Smooth muscle cell of the brain vasculature (primary cell): ENCODE results near the gene SFT2D1.
"Not testable (repeated sequence)": the region's sequence is repeated elsewhere in the genome, so short reads cannot be mapped to it uniquely, and the experiment has no call there.

ENCODE experiments used
- DNase-seq: peaks from one replicate; pipeline ENCODE4 v3.0.0-alpha.2; 2012; ENCODE audit warnings: low read depth, low spot score

Gene SFT2D1

DNA sequence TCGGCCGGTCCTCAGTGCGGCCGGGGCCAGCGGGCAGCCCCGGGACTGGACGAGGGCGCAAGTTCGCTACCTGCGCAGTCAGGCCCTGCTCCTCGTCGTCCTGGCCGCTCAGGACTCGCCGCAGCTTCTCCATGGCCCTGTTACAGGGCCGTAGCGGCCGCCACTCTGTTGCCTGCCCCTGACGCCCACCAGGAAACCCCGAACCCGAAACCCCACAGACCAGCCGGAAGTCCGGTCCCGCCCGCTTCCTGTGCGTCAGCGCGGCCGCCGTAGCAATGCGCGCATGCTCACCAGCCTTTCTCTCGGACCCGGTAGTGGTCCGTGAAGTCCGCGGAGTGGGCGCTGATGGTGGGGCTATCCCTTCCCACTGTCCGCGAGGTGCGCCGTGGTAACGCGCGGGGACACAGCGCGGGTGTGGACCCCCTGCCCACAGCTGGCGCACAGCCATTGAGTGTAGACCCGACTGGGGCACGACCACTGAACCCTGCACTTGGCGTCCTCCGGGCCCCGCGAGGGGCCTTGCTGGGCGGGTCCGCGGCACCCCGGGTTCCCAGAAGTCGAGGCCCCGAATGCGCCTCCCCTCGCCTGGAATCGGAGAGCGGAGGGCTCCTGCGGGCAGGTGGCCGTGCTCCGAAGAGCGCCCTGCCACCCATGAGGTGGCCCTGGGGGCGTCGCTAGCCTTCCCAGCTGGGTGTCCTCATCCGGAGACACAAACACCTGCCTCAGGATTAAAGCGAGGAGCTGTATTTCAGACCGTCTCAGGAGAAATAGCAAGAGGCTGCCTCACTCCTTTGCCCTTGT is at the start of gene SFT2D1:
TSS of gene SFT2D1 (minus strand) at position 197 of the 801 bp plus-strand sequence. CDS start at position 133, 64 bp downstream.
- peak; percentile 37 for DNase-seq

DNA sequence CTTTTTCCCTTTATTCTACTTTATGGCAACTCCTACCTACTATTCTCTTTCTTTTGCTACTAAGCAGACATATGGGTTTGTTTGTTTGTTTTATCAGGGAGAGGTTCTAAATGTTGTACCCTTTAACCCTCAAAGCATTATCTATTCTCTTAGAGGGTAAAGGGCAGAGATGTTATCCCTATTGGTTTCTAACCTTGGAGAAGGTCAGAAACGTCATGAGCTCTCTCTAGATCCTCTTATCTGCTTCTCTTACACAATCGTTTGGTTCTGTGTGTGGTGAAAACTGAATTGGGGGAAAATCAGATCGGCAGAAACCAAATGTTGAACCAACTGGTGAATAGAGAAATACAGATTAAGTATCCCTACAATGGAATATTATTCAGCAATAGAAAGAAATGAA is 46.8 kb upstream of the SFT2D1 start:
- DNase-seq: no peak

GRCh38 chr6:166388290-166389004 is 46.1 kb upstream of the SFT2D1 start:
- no peak for DNase-seq

DNA sequence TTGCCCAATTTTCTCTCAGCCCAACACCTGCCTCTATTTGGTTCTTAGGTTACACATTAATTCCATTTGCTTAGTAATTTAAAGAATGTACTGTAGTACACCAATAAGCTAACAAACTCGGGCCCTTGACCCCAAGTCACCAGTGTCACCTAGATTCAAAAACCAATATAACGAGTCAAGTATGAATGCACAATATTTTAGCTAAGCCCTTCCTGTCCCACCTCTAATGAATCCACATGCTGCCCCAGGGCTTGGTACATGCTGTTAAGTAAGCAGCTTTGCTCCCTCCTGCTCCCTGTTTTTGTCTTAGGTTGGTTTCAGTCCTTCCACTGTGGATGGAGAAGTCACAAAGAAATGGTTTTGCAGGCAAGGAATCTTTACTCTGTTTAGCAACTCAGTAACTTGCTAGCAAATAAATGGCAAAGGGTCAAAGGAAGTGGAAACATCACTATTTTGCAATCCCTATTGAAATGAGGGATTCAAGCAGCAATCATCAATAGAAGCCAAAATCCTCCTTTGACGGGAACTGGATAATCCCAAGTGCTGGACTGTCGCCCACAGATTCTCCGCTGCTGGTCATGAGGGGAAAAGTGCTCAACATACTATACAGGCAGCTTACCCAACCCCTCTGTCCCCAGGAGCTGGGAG is 45.4 kb upstream of the SFT2D1 start:
- DNase-seq: no peak

GRCh38 chr6:166387098-166387497 is 44.8 kb upstream of the SFT2D1 start:
- not testable (repeated sequence) for DNase-seq

GRCh38 chr6:166386111-166386510 is 43.8 kb upstream of the SFT2D1 start:
- DNase-seq: no peak

- not testable (repeated sequence) for DNase-seq
Measured at GRCh38 chr6:166383802-166384363, 41.5 kb upstream of the SFT2D1 start.

DNA sequence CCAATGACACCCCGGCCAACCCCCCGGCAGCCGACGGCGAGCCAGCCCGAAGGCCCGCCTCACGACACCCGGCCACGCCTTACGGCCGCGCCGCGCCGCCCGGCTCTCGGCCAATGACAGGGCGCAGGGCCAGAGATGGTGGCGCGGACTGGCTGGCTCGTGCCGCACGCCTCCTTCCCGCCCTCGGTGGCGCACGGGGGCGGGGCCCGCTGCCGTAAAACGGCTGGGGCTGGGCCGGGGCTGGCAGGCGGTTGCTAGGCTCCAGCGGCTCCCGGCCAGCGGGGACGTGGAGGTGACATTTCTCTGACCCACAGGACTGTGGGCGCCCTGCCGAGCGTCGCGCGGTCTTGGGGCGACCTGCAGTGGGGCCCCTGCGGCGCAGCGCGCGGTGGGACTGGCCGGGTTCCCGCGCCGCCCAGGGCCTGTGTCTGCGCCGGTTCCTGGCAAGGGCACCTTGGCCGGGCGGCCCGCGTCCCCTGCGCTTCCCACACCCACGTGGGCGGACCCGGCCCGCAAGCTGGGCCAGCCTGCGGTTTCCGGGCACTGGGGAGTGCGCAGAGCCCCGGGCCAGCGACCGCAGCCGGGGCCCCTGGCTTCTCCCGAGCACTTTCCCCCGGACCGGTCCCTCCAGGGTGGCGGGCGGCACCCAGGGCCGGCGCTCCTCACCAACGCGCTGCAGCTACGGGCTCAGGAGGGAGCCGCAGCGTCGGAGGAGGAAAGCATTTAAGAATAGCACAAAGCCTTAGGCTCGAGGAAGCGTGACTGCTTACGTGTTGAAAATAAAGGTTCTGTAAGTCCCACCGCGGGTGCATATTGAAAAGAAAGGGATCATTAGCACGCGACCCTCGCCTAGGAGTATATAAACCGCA is 40.8 kb upstream of the SFT2D1 start, which contains the start of gene MPC1:
TSS of gene MPC1 (minus strand) at position 8 of the 869 bp plus-strand sequence. CDS start 64 bp downstream, outside the sequence.
- DNase-seq: peak; percentile 82

GRCh38 chr6:166382500-166382932 is 40.2 kb upstream of the SFT2D1 start:
- no peak for DNase-seq

DNA sequence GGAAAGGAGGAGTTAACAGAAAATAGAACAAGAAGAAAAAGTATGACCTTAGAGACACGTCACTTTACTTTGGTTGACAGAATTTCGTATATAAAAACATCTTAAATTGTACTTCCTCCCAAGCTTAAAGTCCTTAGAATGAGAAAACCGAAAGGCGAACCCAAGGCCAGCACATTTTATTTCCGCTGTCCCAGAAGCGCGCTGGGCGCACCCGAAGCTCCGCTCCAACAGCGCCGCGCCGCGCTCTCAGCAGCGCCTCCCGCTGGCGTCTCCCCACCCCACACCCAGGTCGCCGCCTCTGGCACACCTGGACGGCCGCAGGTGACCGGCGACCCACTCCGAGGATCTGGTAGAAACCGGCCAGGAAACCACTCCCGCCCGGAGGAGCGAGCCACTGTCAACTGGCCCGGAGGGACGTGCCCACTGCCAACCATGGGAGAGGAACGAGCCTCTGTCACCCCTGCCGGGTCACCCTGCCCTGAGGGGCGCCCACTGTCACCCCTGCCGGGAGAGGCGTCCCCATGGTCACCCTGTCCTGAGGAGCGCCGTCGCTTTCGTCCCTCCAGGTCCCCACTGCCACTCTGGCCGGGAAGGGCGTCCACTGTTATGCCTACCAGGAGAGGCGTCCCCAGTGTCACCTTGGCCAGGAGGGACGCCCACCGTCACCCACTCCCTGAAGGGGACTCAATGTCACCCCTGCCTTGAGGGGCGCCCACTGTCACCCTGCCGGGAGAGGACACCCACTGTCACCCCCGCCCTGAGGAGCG is 39.6 kb upstream of the SFT2D1 start:
- no peak for DNase-seq

GRCh38 chr6:166381381-166381732 is 39.0 kb upstream of the SFT2D1 start:
- DNase-seq: no peak

GRCh38 chr6:166379800-166380199 is 37.5 kb upstream of the SFT2D1 start:
- no peak for DNase-seq

GRCh38 chr6:166379103-166379586 is 36.8 kb upstream of the SFT2D1 start:
- no peak for DNase-seq

DNA sequence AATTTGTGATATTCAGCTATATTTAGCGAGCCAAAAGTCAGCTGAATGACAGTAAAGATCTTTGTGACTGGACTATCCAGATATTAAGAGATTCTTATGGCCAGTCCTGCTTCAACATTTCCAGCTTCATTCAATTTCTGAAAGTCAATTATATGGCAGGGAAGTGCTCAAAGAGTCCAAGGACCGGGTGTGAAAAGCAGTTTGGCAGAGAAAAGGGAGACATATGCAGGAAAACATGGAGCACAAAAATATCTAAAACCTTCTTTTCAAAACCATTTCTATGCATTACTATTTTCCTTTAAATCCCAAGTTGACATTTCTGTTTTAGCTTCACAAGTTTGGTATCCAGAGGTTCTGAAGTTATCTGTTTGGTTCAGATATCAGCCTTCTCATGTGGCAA is 35.4 kb upstream of the SFT2D1 start:
- no peak for DNase-seq

GRCh38 chr6:166375013-166375412 is 32.7 kb upstream of the SFT2D1 start:
- no peak for DNase-seq

DNA sequence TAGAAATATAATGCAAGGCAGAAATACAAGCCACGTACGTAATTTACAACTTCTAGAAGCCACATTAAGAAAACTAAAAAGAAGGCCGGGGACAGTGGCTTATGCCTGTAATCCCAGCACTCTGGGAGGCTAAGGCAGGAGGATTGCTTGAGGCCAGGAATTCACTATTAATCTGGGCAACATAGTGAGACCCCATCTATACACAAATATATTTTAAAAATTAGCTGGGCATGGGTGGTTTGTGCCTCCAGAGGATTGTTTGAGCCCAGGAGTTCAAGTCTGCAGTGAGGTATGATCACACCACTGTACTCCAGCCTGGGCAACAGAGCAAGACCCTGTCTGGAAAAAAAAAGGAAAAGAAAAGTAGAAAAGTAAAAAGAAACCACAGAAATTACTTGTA is 28.1 kb upstream of the SFT2D1 start:
- DNase-seq: no peak

DNA sequence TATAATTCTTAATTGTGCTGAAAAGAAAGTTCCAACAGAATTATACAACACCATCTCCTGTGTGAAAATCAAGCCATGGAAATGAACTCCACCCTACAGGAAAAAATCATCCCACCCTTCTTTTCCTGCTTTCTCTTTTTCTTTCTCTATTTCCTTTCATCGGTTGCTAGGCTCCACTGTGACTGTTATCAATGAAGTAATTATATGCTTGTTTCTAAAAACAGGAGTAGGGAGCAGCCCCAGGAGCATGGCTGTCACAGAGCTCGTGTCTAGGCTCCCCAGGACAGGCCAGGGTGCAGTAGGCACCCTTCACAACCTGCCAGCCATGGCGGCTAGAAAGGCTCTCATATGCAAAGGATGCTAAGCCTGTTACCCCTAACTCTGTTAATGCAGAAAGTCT is 27.4 kb upstream of the SFT2D1 start:
- DNase-seq: no peak

DNA sequence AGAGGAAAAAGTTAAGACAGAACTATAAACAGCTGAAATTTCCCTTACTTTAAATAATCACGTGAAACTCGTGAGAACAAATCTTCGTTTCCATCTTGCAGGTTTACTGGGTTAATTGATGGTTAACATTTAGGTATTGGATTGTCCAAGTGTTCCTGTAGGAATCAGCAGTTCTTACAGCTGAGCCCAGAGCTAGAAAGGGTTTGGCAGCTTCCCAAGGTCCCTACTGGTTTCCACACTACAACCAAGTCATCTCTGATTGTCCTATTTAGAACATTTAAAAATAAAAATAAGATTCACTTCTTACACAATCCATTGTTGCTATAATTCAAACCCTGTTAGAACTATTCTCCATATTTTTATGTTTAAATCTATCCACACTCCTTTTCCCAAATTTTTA is 24.6 kb upstream of the SFT2D1 start:
- no peak for DNase-seq

GRCh38 chr6:166365806-166366205 is 23.5 kb upstream of the SFT2D1 start:
- DNase-seq: no peak

DNA sequence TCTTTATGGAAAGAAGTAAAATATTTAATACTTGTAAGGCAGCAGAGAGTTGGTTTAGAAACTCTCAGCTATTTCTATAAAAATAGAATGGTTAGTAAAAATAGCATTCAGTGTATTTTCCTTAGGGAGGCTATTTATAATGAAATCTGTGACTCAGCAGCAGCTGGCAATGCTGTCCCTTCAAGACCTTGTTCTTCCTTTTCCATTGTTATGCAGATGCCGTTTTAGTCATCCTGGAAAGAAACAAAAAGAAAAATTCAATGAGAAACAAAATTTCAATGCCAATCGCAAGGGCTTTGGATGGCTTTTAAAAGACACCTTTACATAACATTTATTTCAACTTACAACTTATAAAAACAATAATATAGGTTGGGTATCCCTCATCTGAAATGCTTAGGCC is 22.9 kb upstream of the SFT2D1 start:
- DNase-seq: no peak
